HG02885 (cell line): ENCODE results near the gene FER.
"Not testable (repeated sequence)": the region's sequence is repeated elsewhere in the genome, so short reads cannot be mapped to it uniquely, and the experiment has no call there.

ENCODE experiments used
- ATAC-seq: cut with Tn5 transposase; IDR thresholded peaks from one replicate; pipeline ENCODE4 v1.9.1; 2021; ENCODE audit warnings: mild to moderate bottlenecking; ENCODE audit not compliant: unreplicated experiment, poor library complexity

Gene FER

GRCh38 chr5:108866097-108866496 lies 118.4 kb downstream of the FER start:
- ATAC-seq = not testable (repeated sequence)

GRCh38 chr5:108867656-108868055 lies 120.0 kb downstream of the FER start:
- no peak for ATAC-seq

DNA sequence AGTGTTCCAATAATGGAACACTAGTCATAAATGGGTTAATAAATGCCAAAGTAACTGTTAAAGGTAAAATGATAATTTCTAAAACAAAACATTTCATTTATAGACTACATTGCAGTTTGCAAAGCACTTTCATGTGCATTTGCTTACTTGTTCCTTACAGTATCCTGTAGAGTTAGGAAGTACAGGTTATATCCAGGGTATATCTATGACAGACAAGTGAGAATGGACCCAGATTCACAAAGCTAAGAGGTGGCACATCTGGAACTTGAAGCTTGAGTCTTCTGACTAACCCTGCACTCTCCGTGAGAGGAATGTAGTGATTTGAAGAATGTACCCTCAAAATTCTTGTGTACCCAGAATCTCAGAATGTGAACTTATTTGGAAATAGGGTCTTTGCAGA lies 121.4 kb downstream of the FER start:
- ATAC-seq = no peak

DNA sequence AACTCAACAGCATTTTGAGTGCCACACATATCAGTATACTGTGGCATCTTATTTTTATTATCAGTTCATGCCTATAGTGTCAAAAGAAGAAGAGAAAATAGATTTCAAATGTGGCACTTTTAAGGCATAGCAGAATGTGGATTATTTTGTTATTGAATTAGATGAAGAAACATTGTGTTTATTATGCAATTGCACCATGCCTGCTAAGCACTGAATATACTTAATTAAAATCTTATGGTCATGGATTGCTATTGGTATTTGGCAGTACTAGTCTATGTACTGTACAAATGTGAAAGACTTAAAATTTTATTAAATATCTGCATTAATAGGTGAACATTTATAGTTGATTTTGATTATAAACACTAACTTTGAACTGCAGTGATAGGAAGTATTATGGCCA lies 128.8 kb downstream of the FER start:
- ATAC-seq = no peak

DNA sequence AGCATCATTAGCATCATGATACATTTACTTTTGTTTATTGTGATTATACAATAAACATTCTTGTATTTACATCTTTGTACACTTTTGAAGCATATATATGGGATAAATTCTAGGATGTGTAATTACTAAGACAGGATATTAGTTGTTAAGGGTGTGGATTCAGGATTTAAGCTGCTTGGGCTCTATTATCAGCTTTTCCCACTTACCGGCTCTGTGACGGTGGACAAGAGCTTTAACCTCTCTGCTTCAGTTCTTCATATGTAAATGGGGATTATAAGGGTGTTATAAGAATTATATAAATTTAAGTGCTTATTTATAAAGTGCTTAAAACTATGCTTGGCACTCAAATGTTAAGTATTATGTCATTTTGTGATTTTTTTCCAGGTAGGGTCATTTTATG lies 131.1 kb downstream of the FER start:
- no peak for ATAC-seq

DNA sequence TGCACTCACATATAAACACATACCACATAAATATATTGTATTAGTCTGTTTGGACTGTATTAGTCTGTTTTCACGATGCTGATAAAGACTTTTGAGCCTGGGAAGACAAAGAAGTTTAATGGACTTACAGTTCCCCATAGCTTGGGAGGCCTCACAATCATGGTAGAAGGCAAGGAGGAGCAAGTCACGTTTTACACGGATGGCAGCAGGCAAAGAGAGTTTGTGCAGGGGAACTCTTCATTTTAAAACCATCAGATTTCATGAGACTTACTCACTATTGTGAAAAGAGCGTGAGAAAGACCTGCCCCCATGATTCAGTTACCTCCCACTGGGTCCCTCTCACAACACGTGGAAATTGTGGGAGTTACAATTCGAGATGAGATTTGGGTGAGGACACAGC lies 133.4 kb downstream of the FER start:
- no peak for ATAC-seq

- ATAC-seq = no peak
Measured at GRCh38 chr5:108884736-108885135, 137.0 kb downstream of the FER start.

DNA sequence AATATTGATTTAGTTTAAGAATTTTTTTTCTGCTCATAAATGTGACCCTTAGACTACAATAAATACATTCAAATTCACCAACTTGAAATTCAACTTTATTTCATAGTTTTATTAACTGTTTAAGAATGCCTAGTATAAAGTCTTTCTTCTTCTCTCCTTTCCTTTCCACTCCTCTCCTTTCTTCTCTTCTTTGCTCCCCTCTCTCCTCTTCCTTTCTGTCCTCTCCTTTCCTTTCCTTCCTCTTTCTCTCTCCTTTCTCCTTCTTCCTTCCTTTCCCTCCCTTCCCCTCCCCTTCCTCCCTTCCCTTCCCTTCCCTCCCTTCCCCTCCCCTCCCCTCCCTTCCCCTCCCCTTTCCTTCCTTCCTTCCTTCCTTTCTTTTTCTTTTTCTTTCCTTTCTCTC lies 150.6 kb downstream of the FER start:
- ATAC-seq = no peak

GRCh38 chr5:108898707-108899106 lies 151.0 kb downstream of the FER start:
- ATAC-seq = no peak

- not testable (repeated sequence) for ATAC-seq
Measured at GRCh38 chr5:108899244-108899643, 151.5 kb downstream of the FER start.

GRCh38 chr5:108900668-108901067 lies 153.0 kb downstream of the FER start:
- ATAC-seq = no peak

GRCh38 chr5:108905805-108906204 lies 158.1 kb downstream of the FER start:
- ATAC-seq = no peak

DNA sequence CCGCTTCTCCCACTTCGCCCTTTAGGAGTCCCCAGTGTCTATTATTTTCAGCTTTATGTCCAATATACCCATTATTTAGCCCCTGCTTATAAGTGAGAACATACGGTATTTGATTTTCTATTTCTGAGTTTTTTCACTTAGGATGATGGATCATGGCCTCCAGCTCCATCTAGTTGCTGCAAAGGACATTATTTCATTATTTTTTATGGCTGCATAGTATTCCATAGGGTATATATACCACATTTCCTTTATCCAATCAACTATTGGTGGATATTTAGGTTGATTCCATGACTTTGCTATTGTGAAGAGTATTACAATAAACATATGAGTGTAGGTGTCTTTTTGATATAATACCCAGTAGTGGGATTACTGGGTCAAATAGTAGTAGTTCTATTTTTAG lies 162.9 kb downstream of the FER start:
- ATAC-seq = no peak

DNA sequence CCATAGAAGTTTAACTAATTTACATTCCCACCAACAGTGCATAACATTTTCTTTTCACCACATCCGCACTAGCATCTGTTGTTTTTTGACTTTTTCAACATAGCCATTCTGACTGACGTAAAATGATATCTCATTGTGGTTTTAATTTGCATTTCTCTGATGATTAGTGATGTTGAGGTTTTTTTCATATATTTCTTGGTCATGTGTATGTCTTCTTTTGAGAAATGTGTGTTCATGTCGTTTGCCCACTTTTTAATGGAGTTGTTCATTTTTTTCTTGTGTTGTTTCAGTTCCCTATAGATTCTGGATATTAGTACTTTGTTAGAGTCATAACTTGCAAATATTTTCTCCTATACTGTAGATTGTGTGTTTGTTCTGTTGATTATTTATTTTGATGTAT lies 163.4 kb downstream of the FER start:
- peak; percentile 48 for ATAC-seq

- no peak for ATAC-seq
Measured at GRCh38 chr5:108917596-108917995, 169.9 kb downstream of the FER start.

- ATAC-seq = peak; percentile 53
Measured at GRCh38 chr5:108919591-108920326, 172.1 kb downstream of the FER start.

- ATAC-seq = no peak
Measured at GRCh38 chr5:108924457-108924961, 176.8 kb downstream of the FER start.

GRCh38 chr5:108925073-108925472 lies 177.4 kb downstream of the FER start:
- peak; percentile 42 for ATAC-seq

- ATAC-seq = no peak
Measured at GRCh38 chr5:108930107-108930506, 182.4 kb downstream of the FER start.

GRCh38 chr5:108935611-108936010 lies 187.9 kb downstream of the FER start:
- ATAC-seq = no peak

- no peak for ATAC-seq
Measured at GRCh38 chr5:108937221-108937620, 189.5 kb downstream of the FER start.

DNA sequence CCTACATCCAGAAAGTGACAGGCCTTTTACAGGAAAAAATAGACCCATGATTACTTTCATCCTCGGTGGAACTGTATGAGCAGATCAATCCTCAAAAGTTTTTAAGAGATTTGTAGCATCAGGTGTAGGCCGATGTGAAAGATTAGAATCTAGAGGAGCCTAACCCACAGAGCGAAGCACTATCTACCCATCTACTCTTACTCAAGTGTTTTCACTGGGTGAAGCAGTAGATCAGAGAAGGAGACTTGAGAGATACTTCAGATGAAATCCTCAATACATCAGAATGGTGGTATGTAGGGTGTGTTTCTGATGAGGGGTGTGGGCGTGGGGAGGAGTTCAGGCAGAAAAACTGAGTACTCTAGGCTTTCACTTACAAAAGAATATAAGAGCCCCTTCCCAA lies 192.8 kb downstream of the FER start:
- ATAC-seq = no peak
